HG03039 (cell line): ENCODE measurements around the gene PDP2.

Experiments
- ATAC-seq: cut with Tn5 transposase; IDR thresholded peaks from one replicate; pipeline ENCODE4 v1.9.1; 2021; ENCODE audit warnings: mild to moderate bottlenecking, moderate library complexity; ENCODE audit not compliant: unreplicated experiment

PDP2 gene

DNA sequence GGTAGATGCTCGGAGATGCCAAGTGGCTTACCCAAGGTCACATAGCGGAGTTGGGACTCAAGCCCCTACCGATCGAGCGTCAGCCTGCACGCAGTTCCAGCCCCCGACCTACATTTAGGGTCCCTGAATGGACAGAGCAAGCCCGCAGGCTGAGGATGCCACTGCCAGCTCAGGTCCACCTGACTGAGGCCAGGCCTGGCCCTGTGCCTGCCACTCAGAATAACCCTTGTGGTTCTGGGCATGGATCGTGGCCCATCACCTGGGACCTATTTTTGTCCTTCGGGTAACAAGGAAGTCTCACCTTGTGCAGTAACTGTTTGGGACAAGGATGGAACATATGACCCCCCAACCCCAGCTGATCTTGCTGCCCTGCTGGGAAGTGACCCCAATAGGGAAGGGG is 21.3 kb downstream of the PDP2 start:
- no peak for ATAC-seq

DNA sequence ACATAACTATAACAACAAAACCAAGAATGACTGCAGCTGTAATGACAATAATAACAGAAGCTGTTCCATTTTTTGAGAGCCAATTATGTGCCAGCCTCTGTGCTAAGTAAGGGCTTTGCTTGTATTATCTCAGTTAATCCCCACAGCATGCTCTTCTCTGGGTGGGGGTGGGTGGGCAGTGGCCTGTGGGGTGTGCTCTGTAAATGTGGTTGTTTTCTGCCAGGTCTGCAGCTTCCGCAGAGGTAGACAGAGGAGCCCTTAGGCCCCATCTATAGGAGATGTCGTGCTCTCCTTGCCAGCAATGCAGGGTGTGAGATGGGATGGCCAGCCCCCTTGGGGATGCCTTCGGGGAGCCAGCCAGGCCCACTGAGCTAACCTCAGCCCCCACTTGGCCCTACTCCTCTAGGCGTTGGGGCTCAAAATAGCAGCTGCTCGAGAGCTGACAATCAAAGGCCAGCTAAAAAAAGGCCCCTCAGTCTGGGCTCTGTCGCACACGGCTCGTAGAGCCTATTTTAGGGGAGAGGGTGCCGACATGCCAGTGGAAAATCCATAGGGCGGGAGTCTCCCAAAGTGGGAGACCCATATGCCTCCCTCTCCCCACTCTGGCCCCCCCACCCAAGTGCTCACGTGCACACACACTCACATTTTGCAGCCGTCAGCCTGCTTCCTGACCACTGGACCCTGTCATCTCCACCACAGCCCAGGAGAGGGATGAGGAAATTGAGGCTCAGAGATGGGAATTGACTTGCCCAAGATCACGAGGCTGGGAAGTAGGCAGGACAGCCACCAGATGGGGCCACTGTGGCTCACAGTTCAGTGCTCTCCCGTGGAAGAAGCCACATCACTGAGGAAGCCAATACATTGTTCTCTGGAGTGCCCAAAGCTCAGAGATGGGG is 22.6 kb downstream of the PDP2 start:
- ATAC-seq = no peak

DNA sequence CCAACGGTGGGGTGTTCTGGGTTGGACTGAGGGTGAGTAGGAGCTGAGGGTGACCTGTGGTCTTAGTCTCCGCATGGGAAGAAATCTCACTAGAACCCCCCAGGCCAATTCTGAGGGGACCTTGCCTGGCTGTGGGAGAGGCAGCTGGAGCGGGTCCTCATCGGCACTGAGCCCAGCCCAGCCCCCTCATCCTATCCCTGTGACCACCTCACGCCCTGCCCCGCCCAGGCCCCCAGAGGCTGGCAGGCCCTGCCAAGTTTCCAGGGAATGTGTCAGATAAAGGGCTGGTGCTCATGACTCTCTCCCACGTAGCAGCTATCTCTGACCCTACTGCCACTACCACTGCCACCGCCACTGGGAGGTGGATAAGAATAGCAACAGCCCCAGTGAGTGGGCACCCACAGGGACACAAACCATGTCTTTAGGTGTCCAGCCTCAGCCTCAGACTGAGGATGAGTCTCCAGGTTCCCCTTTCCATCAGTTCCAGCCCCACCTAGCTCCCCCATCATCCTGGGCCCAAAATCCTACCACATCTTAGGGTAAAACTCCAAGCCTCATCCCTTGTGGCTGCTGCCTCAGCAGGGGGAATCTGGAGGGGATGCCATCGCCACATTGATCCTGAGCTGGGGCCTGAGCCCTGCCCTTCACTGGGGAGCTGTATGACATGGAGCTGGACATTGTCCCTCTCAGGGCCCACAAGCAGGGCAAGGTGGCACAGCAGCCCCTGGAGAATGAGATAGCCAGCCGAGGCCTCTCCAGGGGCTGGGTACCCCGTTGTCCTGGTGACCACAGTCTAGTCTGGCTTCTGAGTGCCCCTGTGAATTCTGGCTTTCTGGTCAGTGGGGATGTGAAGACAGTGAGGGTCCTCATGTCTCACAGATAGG is 23.5 kb downstream of the PDP2 start:
- no peak for ATAC-seq

DNA sequence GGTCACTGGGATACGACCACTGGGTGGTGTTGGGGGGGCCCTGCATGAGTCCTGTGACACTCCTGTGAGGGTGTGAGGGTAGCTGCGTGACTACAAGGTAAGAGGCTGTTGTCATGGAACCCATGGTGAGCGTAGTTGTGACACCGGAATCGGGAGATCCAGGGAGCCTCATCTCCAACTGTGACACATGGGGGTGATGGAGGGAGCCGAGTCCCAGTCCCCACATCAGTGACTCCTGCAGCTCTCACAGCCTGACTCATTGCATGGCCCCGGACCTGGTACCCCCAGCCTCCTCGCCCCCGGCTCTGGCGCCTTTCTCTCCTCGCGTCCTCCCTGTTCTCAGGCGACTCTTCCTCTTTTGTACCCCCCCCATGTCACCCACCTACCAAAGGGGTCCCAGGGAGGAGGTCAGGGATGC is 24.1 kb downstream of the PDP2 start:
- ATAC-seq = no peak

DNA sequence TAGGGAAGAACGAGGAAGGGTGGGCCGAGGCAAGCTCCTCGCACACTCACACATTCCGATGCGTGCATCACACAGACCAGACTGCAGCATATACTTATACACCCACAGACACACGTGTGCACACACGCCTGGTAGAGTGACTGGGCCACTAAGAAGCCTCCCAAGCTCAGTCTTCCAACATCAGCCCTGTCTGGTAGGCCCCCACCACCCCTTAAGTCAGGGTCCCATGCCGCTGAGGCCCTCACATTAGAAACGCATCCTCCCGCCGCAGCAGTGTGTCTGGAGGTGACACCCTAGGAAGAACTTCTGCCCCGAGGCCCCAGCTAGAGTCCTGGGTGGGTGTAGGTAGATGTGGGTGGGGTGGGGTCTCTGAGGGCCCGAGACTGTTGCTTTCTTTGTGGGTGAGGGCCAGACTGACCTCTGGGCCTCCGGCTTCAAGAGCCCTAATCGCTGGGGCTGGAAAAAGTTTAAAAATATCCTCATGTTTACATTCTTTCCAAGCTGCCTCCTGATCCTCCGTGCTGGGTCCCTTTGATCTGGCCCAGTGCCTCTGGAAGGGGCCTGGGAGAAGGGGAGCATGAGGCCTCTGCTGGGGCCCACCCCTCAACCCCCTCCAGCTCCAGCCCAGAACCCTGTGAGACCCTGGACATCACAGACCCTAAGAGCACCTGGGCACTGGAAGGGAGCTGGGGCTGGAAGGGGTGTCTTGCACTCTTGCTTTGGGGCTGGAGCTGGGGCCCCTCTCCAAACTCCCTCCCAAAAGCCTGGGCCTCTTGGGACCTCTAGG is 24.7 kb downstream of the PDP2 start:
- no peak for ATAC-seq

DNA sequence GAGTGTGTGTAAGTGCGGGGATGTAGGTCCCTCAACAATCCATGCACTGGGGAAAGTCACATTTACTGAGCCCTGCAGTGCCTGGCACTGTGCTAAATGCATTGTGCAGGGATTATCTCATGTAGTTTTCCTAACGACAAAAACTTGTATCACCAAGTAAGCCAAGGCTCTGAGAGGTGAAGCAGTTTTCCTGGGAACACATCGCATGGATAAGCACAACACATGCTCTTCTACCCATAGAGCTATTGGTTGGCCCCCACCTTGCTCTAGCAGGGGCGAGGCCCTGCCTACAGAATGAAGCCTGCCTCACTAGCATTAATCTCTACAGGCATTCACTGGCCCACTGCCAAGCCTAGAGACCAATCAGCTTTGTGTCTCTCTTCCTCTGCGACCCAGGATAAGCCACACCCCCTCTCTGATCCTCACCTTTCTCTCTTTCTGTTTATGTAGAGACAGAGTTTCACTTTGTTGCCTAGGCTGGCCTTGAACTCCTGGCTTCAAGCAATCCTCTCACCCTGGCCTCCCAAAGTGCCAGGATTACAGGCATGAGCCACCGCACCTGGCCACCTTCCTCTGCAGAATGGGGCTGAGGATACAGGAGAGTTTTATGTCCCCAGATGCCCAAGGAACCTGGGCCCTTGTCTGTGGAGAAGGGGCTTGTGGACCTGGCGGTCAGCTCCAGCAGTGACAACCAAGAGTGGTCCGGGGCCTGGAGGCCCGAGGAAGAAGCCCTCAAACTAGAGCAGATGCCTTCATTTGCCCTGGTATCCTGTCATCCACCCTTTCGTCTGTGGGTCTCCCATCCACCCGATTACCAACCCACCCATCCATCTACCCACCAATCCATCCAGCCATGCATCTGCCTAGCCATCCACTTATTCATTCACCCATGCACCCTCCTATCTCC is 25.6 kb downstream of the PDP2 start:
- no peak for ATAC-seq

DNA sequence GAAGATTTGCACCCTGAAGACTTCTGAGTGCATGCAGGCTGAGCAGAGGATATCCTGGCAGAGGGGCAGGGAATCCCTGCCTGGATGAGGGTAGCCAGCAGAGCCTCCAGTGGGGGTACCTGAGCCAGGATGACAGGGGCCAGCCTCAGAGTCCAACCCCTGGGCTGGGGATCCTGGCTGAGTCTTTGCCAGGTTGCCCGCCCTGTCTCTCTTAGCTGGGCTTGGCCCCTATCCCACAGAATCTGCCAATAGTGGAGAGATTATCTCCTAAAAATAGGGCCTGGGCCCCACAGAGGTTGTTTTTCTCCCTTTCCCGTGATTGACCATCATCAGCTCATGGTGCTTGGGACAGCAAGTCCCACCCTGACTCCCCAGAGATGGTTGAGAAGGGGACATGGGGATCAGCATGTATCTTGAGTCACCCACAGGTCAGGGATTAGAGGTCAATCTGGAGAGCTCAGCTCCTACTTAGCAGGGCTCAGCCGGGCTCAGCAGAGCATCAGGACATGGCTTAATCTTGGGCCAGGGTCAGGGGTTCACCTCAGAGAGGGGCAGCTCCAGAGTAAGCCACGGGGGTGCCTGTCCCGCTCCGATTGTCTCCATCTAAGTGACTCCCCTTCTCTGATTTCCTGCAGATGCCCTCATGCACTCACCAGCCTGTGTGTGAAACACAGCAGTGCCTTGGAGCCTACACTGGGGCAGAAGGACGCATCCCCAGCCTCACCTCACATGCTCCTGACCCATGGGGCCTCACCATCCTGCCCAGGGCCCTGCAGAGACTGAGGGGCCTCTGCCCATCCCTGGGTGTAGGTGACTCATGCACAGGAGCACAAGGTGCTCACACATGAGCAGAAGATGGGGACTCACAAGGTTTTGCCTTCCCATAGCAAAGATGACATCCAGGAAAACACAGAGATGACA is 26.9 kb downstream of the PDP2 start:
- ATAC-seq = no peak

DNA sequence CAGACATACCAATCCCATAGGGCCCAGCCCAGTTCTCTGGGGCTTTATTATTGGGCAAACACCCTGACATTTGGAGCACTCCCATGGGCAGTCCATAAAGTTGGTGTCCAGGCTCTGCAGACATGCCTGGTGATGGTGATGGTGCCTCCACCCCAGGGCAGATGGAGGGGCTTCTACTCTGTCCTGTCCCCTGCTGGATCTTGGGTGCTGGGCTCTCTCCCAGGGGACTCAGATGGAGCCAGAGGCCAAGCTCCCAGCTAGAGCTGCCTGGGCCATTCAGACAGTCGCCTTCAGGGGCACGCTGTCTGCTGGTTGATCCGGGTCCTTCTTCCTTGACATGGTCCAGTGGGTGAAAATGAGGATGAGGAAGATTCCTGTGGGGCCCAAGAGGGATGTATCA is 27.8 kb downstream of the PDP2 start:
- no peak for ATAC-seq

DNA sequence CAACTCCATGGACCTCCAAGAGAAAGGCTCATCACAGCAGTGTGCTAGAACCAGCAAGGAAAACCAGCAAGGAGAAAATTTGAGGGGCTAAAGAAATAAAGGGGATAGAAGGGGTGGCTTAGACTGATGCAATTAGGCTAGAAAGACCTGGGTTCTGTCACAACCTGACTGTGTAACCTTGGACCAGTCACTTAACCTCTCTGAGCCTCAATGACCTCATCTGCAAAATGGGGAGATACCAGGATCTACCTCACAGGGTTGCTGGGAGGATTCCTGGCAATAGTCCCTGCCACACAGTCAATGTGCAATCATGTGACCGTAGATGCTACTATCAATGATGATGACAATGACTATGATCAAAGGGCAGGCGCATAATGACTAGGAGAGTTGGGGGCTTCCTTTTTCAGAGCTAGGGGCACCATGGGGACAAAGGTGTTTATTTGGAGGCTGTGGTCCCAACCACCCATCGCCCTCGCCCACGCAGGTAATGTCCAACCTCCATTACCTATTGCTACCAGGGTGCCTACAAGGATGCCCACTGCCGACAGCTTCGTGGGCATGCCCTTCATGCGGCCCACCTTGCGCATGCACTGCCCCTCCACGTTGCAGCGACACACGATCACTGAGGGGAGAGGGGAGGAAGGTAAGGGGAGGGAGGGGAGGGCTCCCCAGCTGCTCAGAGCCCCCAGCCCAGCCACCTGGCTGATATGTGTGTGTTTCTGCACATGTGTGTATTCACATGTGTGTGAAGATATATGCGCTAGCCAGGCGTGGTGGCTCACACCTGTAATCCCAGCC is 28.6 kb downstream of the PDP2 start:
- ATAC-seq = no peak

DNA sequence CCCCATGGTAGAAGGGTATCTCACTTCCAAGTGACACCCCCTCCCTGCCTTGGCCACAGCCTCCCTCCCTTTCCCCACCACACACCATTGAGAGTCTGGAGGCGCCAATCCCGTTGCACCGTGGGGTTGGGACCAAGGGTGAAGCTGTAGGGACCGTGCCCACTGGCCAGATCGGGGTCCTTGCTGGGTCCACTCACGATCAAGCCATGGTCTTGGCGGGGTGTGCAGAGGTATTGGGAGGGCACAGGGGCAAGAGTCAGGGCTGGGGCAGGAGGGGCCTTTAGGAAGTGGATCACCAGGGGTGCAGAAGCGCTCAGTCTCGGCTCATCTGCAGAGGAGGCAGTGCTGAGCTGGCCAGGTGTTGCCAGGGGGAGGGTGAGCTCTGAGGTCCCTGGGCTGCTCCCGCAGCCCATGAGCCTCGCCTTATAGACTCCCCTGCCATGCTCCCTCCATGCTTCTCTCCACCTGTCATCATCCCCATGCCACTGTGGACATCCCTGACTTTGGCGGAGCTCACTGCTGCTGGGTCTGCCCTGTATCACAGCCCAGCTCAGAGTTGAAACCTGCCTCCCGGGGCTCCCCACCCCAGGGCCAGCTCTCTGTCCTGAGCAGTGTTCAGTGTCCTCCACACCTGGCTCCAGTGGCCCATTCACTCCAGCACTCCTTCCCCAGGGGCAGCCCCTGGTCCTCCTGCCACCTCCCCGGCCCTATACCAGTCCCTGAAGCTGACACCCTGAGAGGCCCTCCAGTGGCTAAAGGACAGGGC is 30.0 kb downstream of the PDP2 start:
- ATAC-seq = no peak

DNA sequence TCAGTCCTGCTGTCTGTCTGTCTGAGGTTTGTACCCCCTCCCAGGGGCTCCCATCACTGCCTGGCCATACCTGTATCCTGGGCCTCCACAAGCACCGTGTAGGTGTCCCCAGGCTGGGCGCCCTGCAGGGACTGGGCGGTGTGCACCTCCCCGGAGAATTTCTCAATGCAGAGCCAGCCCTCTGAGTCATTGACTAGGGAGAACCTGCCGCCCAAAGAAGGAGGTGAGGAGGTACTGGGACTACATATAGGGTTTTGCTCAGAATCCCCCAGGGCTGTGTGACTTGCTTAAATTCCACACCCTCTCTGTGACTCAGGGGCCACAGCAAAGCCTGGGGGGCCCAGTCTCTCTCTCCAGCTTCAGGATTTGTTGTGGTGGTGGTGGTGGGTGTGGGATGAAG is 30.8 kb downstream of the PDP2 start:
- ATAC-seq = no peak

DNA sequence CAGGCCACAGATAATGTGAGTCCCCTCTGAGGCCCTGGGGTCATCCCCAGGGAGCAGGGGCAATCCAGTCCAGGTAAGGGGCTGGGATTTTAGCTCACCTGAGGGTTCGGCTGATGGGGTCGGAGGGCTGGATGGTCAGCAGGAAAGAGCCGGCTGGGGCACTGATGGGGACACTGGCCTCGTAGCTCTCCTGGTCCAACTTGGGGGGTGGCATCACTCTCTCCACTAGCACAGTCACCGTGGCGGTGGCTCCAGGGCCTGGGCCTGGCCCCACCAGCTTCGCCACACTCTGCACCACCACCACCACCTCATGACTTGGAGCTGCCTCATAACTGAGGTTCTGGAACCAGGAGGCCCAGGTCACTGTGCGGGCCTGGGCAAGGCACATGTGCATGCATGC is 31.5 kb downstream of the PDP2 start:
- no peak for ATAC-seq

DNA sequence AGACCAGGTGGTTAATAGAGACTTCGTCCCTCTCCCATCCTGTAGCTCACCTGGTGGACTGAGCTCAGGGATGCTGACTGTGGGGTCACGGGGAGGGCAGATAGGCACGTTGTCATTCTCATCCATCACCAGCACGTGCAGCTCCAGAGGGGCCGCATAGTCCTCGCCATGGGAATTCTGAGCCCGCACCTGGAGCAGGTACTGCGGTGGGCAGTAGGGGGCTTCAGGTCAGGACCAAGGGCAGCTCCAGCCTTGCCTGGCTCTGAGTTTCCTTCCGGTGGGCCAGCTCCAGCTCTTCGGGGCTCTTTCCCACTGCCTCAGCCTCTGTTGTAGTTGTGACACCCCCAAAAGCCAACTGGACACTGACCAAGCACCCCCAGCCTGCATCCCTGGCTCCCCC is 32.8 kb downstream of the PDP2 start:
- ATAC-seq = no peak

DNA sequence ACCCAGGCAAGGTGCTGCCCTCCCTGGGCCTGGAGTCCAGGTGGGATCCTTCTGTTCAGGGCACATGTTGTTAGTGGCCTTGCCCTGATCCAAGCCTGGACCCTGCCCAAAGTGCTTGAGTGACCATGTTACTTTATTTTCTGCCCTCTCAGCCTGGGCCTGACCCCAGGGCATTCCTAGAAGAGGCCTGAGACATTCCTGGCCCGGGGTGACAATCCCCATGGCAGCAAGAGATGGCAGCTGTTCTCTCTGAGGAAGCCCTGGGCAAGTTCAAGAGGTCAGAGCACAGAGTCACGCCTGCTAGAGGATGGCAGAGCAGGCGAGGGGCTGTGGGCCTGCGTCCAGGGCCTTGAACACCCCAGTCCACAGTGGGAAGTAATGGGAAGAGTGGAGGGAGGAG is 33.4 kb downstream of the PDP2 start:
- ATAC-seq = no peak

DNA sequence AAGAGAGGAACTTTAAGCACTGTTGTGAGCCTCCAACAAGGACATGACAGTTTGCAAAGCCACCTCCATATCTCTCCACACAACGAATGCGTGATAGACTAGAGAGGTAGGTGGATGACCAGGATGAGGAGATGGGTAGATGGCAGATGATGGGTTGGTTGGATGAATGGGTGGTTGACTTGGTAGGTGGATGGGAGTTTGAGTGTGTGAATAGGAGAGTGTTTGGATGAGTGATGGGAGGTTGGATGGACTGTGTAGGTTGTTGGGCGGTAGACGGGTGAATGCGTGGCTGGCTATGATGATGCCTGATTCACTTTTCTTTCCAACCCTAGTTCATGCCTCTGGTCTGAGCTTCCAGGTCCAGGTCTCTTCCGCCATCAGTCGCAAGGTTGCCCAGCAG is 34.2 kb downstream of the PDP2 start:
- ATAC-seq = no peak

DNA sequence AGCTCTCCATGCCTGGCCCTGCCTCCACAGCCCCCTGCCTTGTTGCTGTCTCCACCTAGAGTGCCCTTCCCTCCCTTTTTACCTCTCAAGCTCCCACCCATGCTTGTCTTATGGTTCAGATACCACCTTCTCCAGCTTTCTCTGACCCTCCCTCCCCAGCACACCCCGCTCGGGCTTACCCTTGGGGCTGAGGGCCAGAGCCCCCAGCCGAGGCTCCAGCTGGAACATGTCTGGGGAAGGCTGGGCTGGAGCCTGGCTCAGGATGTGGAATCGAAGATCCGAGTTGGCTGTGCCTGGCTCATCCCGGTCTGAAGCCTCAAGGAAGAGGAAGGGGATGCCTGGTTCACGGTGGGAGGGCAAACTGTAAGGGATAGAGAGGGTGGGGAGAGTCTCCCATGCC is 34.7 kb downstream of the PDP2 start:
- no peak for ATAC-seq

DNA sequence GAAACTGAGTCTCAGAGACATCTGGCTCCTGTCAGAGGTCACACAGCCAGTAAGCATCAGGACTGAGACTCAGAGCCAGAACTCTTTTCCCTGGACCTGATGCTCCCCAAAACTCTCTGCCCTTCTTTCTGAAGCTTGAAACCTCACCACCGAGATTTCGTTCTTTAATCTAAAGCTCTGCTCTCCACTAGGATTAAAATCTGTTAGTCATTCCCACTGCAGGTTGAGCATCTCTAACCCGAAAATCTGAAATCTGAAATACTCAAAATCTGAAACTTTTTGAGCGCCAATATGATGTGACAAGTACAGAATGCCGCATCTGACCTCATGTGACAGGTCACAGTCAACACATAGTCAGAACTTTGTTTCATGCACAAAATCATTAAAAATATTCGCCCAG is 36.2 kb downstream of the PDP2 start:
- no peak for ATAC-seq

DNA sequence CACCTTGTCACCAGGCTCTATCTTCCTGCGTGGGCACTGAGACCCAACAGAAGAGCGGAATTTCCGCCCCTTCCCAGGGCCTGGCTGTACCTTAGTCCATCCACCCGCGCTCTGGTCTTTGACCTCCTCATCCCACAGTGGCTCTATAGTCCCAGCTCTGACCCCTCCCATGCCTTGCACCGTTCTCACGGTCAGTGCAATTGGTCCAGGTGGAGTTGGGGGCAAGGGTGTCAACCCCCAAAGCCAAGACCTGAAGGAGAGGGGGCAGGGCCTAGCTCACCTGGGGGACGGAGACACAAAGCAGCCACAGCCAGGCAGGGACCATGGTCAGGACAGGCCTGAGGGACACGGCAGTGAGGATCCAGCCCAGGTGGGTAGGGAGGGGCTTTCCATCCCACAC is 37.4 kb downstream of the PDP2 start:
- no peak for ATAC-seq
